Activated naive CD4-positive, alpha-beta T cell treated with anti-CD3 and anti-CD28 coated beads, Interleukin-2, amount 50 U/mL, for 24 hours (primary cell): Measurements from ENCODE around the gene GPNMB.

Source experiments
- H3K27ac Mint-ChIP-seq: one replicate; pipeline ENCODE4 v1.8.0; 2021; ENCODE audit warnings: mild to moderate bottlenecking, mixed read lengths
- H3K27me3 Mint-ChIP-seq: one replicate; pipeline ENCODE4 v1.8.0; 2021; ENCODE audit warnings: mixed read lengths
- H3K36me3 Mint-ChIP-seq: one replicate; pipeline ENCODE4 v1.8.0; 2021; ENCODE audit warnings: mixed read lengths
- H3K4me1 Mint-ChIP-seq: one replicate; pipeline ENCODE4 v1.8.0; 2021; ENCODE audit warnings: mixed read lengths
- H3K4me3 Mint-ChIP-seq: one replicate; pipeline ENCODE4 v1.8.0; 2021; ENCODE audit warnings: mild to moderate bottlenecking, mixed read lengths
- H3K9me3 Mint-ChIP-seq: one replicate; pipeline ENCODE4 v1.8.0; 2021; ENCODE audit warnings: mixed read lengths

The GPNMB gene

DNA sequence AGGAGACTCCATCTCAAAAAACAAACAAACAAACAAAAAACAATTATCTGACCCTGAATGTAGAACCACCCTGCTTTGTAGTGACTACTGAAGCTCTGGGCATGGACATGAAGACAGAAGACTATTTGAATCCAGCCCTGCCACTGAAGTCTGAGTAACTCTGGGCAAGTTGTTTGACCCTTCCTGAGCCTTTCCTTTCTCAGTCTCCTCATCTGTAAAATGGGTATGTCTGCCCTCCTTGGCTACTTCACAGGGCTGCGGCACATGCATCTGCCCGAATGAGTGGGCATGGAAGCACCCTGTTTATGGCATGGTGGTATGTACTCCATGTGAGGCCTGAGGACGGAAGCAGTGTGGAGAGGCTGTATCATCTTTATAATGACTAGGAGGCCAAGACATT is 30.4 kb downstream of the GPNMB start:
- Mint-ChIP-seq H3K36me3 (no peaks in the 10 kb centered on the region), H3K4me3 (no peak overlapping the region), H3K4me1 (peaks cover 19% of the 10 kb centered on the region), H3K27ac (peak overlapping the region; percentile 80), H3K9me3 (no peaks in the 10 kb centered on the region), H3K27me3 (no peaks in the 10 kb centered on the region)

DNA sequence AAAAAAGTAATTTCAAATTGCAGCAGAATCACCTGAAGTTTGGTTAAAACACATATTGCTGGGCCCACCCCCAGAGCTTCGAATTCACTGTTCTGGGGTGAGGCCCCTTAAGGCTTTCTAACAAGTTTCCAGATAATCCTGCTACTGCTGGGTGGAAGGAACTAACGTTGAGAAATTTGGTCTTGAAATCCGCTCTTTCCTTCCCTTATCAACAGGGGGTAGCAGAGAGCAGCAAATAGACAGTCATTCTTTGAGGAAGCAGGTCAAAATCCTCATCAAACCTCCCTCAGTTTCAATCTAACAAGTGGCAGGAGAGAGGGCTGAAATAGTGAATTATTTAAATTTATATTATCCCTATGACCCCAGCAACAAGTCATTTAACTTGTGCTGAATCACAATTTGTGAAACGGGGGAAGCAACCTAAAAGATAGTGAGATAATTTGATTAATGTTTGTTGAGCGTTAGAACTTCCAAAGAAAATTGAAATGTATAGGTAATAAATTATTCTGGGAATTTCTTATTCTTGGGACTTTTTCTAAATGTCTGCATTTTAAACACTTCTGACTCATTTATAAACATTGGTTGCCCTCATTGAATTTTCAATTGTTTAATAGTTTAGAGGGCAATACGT is 30.9 kb downstream of the GPNMB start:
- no peaks in the 10 kb centered on the region for H3K36me3 Mint-ChIP-seq
- H3K27ac Mint-ChIP-seq, result no peak overlapping the region
- H3K27me3 Mint-ChIP-seq, result no peaks in the 10 kb centered on the region

DNA sequence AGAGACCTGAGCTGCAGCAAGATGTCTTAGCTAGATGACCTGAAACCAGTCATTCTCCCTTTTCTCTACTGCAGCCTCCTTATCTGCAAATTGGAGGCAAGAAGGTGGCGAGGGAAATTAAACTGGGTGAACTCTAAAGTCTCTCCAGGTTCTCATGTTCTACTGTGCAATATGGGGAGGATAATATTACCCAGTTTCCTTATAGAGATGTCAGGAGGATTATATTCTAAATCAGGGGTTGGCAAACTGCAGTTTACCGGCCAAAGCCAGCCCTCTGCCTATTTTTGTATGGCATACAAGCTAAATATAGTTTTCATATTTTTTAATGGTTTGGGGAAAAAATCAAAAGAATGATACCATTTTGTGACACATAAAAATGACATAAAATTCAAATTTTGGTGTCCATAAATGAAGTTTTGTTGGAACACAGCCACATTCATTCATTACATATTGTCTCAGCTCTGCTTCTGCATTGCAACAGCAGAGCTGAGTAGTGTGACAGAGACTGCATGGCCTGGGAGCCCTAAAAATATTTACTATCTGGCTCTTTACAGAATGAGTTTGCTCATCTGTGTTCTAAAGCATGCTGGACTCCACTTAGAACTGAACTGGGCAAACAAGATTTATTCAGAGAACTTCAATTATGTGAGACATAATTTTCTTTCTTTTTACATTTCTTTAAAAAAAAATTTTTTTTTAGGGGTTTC is 33.4 kb downstream of the GPNMB start:
- Mint-ChIP-seq H3K27me3 (no peaks in the 10 kb centered on the region), H3K36me3 (no peaks in the 10 kb centered on the region), H3K4me3 (no peak overlapping the region), H3K27ac (no peak overlapping the region), H3K4me1 (peaks cover 3% of the 10 kb centered on the region), H3K9me3 (no peaks in the 10 kb centered on the region)

More for the DNA sequence above, 30.9 kb downstream of the GPNMB start:
- Mint-ChIP-seq H3K9me3 (no peaks in the 10 kb centered on the region), H3K4me3 (no peak overlapping the region), H3K4me1 (peaks cover 15% of the 10 kb centered on the region)

DNA sequence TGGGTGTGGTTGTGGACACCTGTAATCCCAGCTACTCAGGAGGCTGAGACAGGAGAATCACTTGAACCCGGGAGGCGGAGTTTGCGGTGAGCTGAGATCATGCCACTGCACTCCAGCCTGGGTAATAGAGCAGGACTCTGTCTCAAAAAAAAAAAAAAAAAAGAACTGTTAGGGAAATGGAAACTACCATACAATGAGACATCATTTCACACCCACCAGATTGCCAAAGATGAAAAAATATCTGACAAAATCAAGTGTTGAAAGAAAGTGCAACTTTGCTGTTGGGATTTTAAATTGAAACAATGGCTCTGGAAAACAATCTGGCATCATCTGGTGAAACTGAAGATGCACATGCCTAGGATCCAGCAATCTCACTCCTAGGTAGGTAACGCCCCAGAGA is 36.5 kb downstream of the GPNMB start:
- H3K4me1 Mint-ChIP-seq, result peaks cover 7% of the 10 kb centered on the region
- H3K36me3 Mint-ChIP-seq, result no peaks in the 10 kb centered on the region
- H3K27ac Mint-ChIP-seq, result no peak overlapping the region
- H3K4me3 Mint-ChIP-seq, result no peak overlapping the region
- no peaks in the 10 kb centered on the region for H3K27me3 Mint-ChIP-seq
- no peaks in the 10 kb centered on the region for H3K9me3 Mint-ChIP-seq

DNA sequence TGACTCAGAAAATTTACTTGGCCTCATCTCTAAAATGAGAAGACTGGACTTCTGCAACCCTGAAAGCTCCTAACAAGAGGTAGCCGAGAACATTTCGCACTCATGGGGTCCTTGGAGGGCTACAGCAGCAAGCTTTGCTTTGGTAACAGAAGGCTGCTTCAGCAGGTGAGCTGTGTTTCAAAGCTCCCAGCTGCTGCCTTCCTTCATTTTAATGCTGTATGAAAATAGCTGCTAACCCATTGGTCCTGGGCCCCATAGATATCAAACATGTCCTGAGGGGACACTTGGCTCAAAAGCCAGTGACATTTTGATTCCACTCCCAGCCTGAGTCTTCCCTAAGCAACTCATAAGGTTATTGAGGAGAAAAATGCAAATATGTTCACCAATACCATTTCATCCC is 38.3 kb downstream of the GPNMB start:
- H3K36me3 Mint-ChIP-seq, result no peaks in the 10 kb centered on the region
- no peaks in the 10 kb centered on the region for H3K27me3 Mint-ChIP-seq
- no peaks in the 10 kb centered on the region for H3K9me3 Mint-ChIP-seq
- H3K4me3 Mint-ChIP-seq, result no peak overlapping the region
- peaks cover 12% of the 10 kb centered on the region for H3K4me1 Mint-ChIP-seq
- H3K27ac Mint-ChIP-seq, result no peak overlapping the region

DNA sequence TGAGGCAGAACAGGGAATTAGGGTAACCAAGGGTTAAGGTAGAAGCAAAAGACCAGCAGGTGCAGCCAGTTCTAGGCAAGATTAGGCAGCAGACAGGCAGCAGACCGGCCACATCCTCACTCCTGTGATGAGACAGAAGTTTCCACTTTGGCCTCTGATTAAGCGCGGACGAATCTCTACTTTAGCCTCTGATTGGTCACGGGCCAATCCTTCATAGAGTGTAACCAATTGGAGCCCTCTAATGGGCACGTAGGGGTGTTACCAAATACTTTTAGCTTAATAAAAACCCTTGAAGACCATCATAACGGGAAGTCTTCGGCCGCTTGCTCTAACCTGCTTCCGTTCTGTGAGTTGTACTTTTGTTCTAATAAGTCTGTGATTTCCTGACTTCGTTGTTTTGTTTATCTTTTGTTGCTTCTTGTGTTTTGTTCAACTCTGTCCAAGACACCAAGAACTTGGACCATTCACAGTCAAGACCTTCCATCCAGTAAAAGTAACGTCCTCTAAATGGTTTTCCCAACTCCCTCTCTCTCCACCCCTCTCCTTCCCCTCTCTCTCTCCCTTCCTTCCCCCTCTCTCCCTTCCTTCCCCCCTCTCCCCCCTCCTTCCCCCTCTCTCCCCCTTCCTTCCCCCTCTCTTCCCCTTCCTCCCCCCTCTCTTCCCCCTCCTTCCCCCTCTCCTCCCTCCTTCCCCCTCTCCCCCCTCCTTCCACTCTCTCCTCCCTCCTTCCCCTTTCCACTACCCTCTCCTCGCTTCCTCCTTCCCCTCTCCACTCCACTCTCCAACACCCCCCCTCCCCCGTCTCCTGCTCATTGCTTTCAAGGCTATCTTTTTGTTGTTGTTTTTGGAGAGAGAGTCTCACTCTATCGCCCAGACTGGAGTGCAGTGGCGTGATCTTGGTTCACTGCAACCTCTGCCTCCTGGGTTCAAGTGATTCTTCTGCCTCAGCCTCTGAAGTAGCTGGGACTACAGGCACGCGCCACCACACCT is 39.4 kb downstream of the GPNMB start:
- Mint-ChIP-seq H3K27ac (no peak overlapping the region), H3K9me3 (no peaks in the 10 kb centered on the region), H3K27me3 (no peaks in the 10 kb centered on the region), H3K4me3 (no peak overlapping the region), H3K36me3 (no peaks in the 10 kb centered on the region), H3K4me1 (peaks cover 17% of the 10 kb centered on the region)

DNA sequence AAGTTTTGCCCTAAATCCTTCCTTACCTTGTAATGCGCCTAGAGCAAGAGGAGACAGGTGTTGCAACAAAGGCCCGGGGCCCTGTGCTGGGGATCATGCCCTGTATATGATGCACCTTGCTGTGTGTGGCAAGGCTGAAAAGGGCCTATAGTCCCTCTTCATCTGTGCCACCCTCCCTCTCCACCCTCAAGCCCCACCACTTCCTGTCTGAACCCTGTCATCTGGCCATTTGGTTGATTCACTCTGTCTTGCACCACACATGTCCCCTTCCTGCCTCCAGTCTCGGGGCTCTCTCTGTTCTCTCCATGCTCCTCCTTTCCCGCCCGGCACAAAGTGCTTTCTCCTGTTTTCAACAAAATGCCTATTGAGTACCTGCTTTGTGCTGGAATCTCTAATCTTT is 41.0 kb downstream of the GPNMB start:
- H3K27ac Mint-ChIP-seq, result no peak overlapping the region

DNA sequence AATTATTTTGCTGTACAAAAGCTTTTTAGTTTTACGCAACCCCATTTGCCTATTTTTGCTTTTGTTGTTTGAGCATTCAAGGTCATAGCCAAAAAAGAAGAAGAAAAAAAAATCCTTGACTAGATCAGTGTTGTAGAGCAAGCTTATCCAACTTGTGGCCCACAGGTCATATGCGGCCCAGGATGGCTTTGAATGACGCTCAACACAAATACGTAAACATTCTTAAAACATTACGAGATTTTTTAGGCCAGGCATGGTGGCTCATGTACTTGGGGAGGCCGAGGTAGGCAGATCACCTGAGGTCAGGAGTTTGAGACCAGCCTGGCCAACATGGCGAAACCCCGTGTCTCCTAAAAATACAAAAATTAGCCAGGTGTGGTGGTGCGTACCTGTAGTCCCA is 44.4 kb downstream of the GPNMB start:
- H3K27ac Mint-ChIP-seq, result no peak overlapping the region
- H3K4me3 Mint-ChIP-seq, result no peak overlapping the region
- peaks cover 18% of the 10 kb centered on the region for H3K4me1 Mint-ChIP-seq
- no peaks in the 10 kb centered on the region for H3K9me3 Mint-ChIP-seq
- no peaks in the 10 kb centered on the region for H3K36me3 Mint-ChIP-seq
- no peaks in the 10 kb centered on the region for H3K27me3 Mint-ChIP-seq

More for the DNA sequence above, 41.0 kb downstream of the GPNMB start:
- Mint-ChIP-seq H3K4me1 (peaks cover 18% of the 10 kb centered on the region), H3K36me3 (no peaks in the 10 kb centered on the region), H3K9me3 (no peaks in the 10 kb centered on the region), H3K27me3 (no peaks in the 10 kb centered on the region), H3K4me3 (no peak overlapping the region)

DNA sequence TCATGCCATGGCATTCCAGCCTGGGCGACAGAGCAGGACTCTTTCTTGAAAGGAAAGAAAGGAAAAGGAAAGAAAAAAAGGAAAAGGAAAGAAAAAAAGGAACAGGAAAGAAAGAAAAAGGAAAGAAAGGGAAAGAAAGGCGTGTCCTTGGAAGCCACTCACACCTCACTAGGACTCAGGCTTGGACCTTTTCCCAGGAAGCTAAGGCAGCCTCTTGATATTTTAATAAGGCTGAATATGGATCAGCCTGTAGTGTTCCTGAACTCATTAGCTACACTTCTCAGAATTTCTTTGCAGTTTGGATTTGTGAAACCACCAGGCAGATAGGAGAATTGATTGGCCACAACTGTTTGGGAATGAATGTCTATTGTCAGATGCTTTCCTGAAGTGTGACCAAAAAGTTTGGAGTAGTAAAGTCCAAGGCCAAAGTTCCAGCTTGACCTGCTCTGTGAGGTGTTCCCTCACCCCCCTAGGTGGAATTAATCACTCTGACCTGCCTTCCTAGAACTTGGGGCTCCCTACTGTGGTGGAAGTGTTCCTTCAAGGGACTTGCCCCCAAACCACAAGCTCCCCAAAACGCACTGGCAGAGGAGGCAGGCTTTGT is 45.5 kb downstream of the GPNMB start:
- no peaks in the 10 kb centered on the region for H3K36me3 Mint-ChIP-seq
- no peaks in the 10 kb centered on the region for H3K9me3 Mint-ChIP-seq
- H3K27me3 Mint-ChIP-seq, result no peaks in the 10 kb centered on the region
- no peak overlapping the region for H3K4me3 Mint-ChIP-seq
- H3K27ac Mint-ChIP-seq, result no peak overlapping the region
- peaks cover 18% of the 10 kb centered on the region for H3K4me1 Mint-ChIP-seq

DNA sequence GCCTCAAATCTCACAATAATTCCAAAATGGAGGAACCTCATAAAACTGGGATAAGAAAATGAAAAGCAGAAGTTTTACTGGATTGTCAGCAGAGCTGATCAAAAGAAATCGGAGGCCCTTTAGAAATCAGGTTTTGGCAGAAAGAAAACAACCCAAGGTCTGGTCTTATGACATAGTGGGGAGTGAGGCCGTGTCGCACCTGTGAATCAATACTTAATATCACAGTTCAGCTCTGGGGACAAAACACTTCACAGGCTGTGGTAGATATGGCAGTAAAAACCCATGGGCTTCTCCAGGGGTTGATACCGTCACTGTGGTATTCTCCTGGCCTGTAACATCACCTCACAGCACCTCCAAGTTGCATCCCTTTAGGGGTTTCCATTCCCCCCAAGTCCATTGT is 46.0 kb downstream of the GPNMB start:
- Mint-ChIP-seq H3K4me1 (peaks cover 15% of the 10 kb centered on the region), H3K9me3 (no peaks in the 10 kb centered on the region), H3K27ac (no peak overlapping the region), H3K27me3 (no peaks in the 10 kb centered on the region), H3K4me3 (no peak overlapping the region), H3K36me3 (no peaks in the 10 kb centered on the region)

DNA sequence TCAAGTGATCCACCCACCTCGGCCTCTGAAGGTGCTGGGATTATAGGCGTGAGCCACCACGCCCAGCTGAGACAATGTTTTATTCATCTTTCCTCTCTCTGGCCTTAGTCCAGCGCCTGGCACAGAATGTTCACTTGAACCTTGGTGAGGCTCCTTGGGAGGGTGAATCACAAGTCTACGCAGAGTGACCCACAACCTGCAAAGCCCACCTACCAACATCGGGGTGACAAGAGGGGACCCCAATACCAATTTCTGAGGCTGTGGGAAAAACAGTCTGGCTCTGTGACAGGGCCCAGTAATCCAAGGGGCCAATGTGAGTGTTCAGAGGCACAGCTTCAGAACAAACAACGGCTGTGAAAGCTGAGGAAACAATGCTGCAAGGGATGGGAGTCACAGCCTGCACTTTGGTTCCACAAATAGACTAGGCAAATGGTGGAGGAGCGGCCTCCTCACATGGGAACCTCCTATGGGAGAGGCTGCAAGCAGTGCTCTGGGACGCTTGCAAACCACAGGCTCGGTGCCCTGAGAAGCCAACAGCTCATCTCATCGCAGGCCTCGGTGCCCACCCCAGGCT is 47.0 kb downstream of the GPNMB start:
- no peak overlapping the region for H3K4me3 Mint-ChIP-seq
- H3K27ac Mint-ChIP-seq, result no peak overlapping the region
- H3K9me3 Mint-ChIP-seq, result no peaks in the 10 kb centered on the region
- peaks cover 17% of the 10 kb centered on the region for H3K4me1 Mint-ChIP-seq
- H3K36me3 Mint-ChIP-seq, result no peaks in the 10 kb centered on the region
- H3K27me3 Mint-ChIP-seq, result no peaks in the 10 kb centered on the region

DNA sequence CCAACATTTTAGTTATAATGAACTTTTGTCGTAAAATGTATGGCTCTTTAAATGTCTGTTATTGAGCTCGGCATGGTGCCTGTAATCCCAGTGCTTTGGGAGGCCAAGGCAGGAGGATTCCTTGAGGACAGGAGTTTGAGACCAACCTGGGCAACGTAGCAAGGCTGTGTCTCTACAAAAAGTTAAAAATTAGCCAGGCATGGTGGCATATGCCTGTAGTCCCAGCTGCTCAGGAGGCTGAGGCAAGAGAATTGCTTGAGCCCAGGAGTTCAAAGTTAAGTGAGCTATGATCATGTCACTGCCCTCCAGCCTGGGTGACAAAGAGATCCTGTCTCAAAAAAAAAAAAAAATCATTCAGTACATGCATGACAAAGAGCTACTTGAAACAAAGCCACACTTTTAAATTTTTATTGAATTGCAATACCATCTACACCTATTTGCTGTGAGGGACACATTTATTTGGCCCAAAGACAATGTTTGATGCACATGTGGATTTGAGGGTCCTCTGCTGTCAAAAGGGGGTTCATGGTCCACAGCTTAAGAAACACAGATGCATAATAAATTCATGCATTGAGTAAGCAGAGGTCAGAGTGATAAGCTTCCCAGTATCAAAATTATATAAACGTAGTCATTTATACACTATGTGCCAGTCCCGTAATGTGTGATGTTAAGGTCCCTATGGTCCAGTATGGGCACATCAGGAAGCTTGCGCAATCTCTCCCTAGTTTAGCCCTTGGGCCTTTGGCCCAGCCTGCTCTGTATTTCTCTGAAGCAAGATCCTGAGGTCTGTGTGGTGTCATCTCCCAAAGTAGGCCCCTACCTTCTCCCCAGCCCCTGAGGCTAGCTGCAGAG is 48.2 kb downstream of the GPNMB start:
- H3K36me3 Mint-ChIP-seq, result no peaks in the 10 kb centered on the region
- no peak overlapping the region for H3K4me3 Mint-ChIP-seq
- H3K9me3 Mint-ChIP-seq, result no peaks in the 10 kb centered on the region
- peaks cover 19% of the 10 kb centered on the region for H3K4me1 Mint-ChIP-seq
- no peaks in the 10 kb centered on the region for H3K27me3 Mint-ChIP-seq
- H3K27ac Mint-ChIP-seq, result no peak overlapping the region

DNA sequence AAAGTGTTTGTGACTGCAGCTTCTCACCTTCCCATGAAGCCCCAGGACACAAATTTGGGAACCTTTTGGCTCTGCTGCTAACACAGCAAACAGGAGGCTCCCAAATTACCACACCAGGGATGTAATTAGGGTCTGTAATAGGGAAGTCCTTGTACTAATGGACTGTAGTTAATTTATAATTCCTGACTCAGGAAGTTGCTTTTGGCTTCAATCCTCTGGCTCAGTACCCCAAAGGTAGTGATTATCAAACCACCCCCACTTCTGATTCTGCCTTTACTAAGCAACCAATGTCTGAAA is 48.8 kb downstream of the GPNMB start:
- Mint-ChIP-seq H3K27me3 (no peaks in the 10 kb centered on the region), H3K4me1 (peaks cover 24% of the 10 kb centered on the region), H3K27ac (no peak overlapping the region), H3K9me3 (no peaks in the 10 kb centered on the region), H3K4me3 (no peak overlapping the region), H3K36me3 (no peaks in the 10 kb centered on the region)

DNA sequence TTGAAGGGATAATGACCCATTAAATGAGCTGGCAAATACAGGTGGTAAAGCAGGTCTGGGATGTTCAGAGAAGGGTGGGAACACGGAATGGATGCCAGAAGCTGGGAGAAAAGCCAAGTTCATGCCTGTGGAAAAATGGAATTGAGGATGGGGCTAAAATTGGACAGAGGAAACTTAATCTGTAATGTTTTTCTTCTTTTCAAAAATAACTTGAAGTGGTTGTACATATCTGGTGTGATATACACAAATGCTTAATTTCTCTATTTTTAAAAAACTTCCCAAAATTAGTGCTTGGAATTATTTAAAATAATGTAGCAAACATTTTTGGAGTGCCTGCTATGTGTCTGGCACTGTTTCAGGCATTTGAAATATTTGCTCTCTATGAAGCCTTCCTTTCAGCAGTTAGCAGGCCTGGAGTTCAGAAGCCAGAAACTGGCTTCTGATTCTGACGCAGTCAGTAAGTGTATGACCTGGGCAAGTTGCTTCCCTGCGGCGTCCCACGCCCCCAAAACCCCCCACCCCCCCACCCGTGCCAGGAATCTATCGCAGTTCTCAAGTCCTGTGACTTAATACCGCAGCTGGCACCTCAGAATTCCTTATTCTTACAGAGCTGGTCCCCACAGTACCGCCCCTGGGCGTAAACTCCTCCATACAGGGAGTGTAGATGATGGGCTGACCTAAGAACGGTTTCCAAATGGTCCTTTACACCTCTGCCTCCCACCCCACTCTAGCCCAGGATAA is 51.7 kb downstream of the GPNMB start:
- H3K27ac Mint-ChIP-seq, result peak overlapping the region; percentile 96
- peak overlapping the region; percentile 99 for H3K4me3 Mint-ChIP-seq
- no peaks in the 10 kb centered on the region for H3K27me3 Mint-ChIP-seq
- peaks cover 45% of the 10 kb centered on the region for H3K4me1 Mint-ChIP-seq
- H3K9me3 Mint-ChIP-seq, result no peaks in the 10 kb centered on the region
- peaks cover 6% of the 10 kb centered on the region for H3K36me3 Mint-ChIP-seq
